ENCODE measurements around the gene TNFRSF4. TPM values are rescaled to one million over a fixed set of nuclear protein-coding genes. Genes with fewer than 3 reads are reported as not detected.

The TNFRSF4 gene
- total RNA-seq, 1 donor from 2014 or later = 0.31 TPM

DNA sequence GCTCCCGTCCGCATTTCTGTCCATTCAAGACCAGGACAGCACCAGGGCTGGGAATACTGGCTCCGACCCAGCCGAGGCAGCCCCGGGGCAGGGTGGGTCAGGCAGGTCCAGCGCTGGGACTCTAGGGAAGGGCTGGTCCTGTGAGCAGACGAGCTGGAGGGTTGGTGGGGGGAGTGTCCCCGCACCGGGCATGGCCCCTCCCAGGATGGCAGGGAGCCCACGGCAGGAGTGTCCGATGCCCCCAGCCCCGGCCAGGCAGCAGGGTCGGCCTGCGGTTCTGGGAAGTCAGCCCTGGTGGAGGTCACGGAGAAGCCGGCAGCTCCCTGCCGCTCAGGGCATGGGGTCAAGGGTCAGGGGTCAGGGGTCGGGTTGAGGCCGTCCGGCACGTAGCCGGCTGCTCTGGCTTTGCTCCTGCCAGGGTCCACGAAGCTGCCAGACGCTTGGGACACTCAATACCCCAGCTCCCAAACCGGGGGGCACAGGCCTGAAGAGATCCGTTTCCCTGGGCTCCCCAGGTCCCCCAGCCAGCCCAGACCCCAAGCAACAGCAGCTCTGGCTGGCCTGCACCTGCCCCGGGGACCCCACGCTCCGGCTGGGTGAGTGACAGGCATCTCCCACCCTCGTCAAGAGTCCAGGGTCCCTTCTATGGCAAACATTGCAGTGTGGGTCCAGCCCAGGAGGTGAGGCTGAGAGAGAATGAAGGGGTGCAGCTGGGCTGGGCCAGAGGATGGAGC, 25.8 kb upstream of the TNFRSF4 start:
- H3K4me3 Mint-ChIP-seq = no peak overlapping the region
- no peaks in the 10 kb centered on the region for H3K27me3 Mint-ChIP-seq
- no peaks in the 10 kb centered on the region for H3K36me3 Mint-ChIP-seq
- H3K27ac Mint-ChIP-seq = no peak overlapping the region
- H3K4me1 Mint-ChIP-seq (ENCODE audit: unreplicated experiment) = no peaks in the 10 kb centered on the region
- no peak for DNase-seq (ENCODE audit: extremely low spot score, unreplicated experiment)
- no peaks in the 10 kb centered on the region for H3K9me3 Mint-ChIP-seq
- TF ChIP-seq, protein P1, sequence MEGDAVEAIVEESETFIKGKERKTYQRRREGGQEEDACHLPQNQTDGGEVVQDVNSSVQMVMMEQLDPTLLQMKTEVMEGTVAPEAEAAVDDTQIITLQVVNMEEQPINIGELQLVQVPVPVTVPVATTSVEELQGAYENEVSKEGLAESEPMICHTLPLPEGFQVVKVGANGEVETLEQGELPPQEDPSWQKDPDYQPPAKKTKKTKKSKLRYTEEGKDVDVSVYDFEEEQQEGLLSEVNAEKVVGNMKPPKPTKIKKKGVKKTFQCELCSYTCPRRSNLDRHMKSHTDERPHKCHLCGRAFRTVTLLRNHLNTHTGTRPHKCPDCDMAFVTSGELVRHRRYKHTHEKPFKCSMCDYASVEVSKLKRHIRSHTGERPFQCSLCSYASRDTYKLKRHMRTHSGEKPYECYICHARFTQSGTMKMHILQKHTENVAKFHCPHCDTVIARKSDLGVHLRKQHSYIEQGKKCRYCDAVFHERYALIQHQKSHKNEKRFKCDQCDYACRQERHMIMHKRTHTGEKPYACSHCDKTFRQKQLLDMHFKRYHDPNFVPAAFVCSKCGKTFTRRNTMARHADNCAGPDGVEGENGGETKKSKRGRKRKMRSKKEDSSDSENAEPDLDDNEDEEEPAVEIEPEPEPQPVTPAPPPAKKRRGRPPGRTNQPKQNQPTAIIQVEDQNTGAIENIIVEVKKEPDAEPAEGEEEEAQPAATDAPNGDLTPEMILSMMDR (conservative IDR thresholded peaks at IDR 0.05) = no peak

DNA sequence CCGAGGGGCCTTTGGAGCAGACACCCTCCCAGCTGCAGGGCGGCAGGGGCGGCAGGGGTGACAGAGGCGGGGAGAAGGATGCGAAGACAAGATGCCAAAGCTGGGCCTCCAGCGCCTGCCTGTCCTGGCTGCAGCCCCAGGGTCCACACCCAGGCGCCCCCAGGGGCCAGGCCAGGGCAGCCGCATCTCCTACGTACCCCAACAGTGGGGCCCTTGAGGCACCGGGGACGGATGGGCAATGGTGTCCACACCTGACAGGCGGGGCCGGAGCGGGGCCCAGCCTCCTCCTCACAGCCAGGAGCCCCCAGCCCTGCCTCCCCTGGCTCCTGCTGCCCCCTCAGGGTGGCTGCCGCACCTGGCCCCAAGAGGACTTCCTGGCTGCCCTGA, 25.3 kb upstream of the TNFRSF4 start:
- Mint-ChIP-seq H3K27me3 (no peaks in the 10 kb centered on the region), H3K4me1 (ENCODE audit: unreplicated experiment) (peaks cover under 1% of the 10 kb centered on the region), H3K9me3 (no peaks in the 10 kb centered on the region), H3K36me3 (peaks cover under 1% of the 10 kb centered on the region), H3K27ac (no peak overlapping the region), H3K4me3 (no peak overlapping the region)
- TF ChIP-seq, protein P1 (conservative IDR thresholded peaks at IDR 0.05) = no peak
- DNase-seq (ENCODE audit: extremely low spot score, unreplicated experiment) = no peak

DNA sequence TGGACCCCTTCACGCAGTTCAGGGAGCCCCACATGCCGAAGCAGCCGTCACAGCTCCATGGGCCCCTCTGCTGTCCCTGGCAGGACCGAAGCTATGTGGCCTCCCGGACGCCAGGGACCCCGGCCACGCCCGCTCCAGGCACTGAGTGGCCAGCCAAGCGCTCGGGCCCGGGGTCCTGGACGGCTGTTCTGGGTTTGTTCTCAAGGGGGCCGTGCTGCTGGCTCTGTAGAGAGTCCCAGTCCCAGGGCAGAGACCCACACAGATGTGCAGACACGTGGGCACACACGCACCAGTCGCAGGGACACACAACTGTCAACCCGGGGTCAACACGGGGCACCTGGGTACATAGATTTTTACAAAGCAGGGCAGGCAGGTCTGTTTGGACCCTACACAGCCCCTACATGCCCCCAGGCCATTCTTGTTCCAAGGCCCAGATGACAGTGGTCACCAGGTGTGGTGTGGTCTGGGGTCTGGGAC, 24.8 kb upstream of the TNFRSF4 start:
- no peaks in the 10 kb centered on the region for H3K27me3 Mint-ChIP-seq
- H3K4me1 Mint-ChIP-seq (ENCODE audit: unreplicated experiment) = peaks cover 5% of the 10 kb centered on the region
- H3K36me3 Mint-ChIP-seq = peaks cover 5% of the 10 kb centered on the region
- H3K9me3 Mint-ChIP-seq = no peaks in the 10 kb centered on the region
- no peak overlapping the region for H3K4me3 Mint-ChIP-seq
- TF ChIP-seq, protein P1 (conservative IDR thresholded peaks at IDR 0.05) = no peak
- DNase-seq (ENCODE audit: extremely low spot score, unreplicated experiment) = no peak
- no peak overlapping the region for H3K27ac Mint-ChIP-seq

DNA sequence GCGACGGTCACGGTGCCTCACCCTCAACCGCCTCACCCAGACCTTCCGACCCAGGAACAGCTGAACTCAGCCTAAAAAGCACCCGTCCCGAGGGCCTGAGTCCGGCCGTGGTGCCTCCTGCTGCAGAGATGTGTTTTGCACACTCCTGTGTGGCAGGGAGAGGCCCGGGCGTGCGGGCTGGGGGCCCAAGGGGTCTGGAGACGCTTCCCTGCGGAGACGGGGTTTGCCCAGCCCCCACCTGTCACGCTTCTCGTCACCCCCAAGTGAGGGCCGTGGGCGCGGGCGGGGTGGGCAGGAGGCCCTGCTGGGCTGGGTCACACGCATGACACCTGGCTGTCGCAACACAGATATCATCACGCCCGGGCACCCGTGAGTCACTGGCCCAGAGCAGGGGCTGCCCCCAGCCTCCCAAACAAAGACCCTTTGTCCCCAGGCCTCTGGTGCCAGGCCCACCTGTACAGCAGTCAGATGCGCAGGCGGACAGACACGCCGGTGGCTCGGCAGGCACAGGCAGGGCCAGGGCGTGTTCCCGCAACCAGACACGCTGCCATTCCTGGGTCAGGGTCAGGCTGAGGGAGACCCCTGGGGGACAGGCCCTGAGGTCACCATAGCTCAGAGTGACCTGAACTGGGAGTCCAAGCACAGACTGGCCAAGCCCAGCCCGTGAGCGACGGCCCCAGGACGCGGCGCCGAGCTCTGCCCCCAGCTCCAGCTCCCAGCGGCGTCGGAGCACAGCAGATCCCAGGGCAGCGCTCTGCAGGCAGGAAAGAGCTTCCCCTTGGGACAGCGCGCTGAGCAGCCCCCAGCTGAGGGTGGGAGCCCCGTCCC, 24.1 kb upstream of the TNFRSF4 start:
- no peak for DNase-seq (ENCODE audit: extremely low spot score, unreplicated experiment)
- H3K9me3 Mint-ChIP-seq = no peaks in the 10 kb centered on the region
- peaks cover 9% of the 10 kb centered on the region for H3K36me3 Mint-ChIP-seq
- no peaks in the 10 kb centered on the region for H3K27me3 Mint-ChIP-seq
- TF ChIP-seq, protein P1 (conservative IDR thresholded peaks at IDR 0.05) = no peak
- no peak overlapping the region for H3K4me3 Mint-ChIP-seq
- no peak overlapping the region for H3K27ac Mint-ChIP-seq
- peaks cover 11% of the 10 kb centered on the region for H3K4me1 Mint-ChIP-seq (ENCODE audit: unreplicated experiment)

DNA sequence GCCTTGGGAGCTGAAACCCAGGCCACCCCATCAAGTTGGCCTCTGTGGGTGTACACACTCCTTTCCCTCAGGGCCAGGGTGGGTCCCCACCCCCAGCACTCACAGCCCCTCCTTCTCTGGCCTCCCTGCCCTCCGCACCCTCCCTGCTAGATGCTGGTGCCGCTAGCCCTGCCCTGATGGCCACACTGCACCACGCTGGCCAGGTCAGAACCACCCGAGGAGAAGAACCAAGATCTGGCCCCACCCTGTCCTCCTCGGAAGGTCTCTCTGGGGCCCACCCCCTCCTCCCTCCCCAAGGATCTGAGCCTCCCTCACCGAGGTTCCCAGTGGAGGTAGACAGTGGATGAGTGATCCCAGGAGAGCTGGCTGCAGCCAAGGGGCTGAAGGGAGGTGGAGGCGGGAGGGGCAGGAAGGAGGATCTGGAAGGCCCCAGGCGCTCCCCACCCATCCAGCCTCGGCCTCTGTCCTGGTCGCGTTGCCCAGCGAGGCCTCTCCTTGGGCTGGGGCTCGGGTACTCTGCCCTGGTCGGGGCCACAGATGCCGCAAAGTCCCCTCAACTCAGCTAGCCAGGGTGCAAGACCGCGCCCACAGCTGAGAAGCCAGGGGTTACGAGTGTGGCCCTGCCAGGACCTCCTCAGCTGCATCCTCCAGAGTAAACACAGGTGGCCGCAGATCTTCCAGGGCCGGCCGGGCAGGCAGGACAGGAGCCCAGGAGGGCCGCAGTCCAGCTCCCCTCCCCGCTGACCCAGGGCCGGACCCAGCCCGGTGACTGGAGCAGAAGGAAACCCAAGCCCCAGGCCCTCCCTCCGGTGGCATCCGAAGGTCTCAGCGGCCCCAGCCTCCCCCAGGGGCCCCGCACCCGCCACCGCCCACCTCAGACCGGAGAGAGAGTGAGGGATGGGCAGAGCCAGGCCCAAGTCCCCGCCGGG, 23.3 kb upstream of the TNFRSF4 start:
- H3K36me3 Mint-ChIP-seq = peaks cover 9% of the 10 kb centered on the region
- no peak for DNase-seq (ENCODE audit: extremely low spot score, unreplicated experiment)

More for the DNA sequence above, 23.3 kb upstream of the TNFRSF4 start:
- Mint-ChIP-seq H3K4me3 (no peak overlapping the region), H3K9me3 (no peaks in the 10 kb centered on the region), H3K27ac (no peak overlapping the region), H3K4me1 (ENCODE audit: unreplicated experiment) (peaks cover 11% of the 10 kb centered on the region), H3K27me3 (no peaks in the 10 kb centered on the region)
- TF ChIP-seq, protein P1 (conservative IDR thresholded peaks at IDR 0.05) = no peak
